Dendritic cell treated with granulocyte-macrophage colony-stimulating factor and Interleukin-4, amounts not matched to agents 40 ng/mL and 50 ng/mL, for 4 days (primary cell): ENCODE data around the gene PTTG1IP2.
"Not testable (repeated sequence)": the region's sequence is repeated elsewhere in the genome, so short reads cannot be mapped to it uniquely, and the experiment has no call there.

Source experiments
- H3K27ac Mint-ChIP-seq: one replicate; pipeline ENCODE4 v1.8.0; 2022; ENCODE audit warnings: mild to moderate bottlenecking, mixed read lengths
- H3K27me3 Mint-ChIP-seq: one replicate; pipeline ENCODE4 v1.8.0; 2022; ENCODE audit warnings: mild to moderate bottlenecking, mixed read lengths
- H3K36me3 Mint-ChIP-seq: one replicate; pipeline ENCODE4 v1.8.0; 2022; ENCODE audit warnings: low read depth, mixed read lengths
- H3K4me1 Mint-ChIP-seq: one replicate; pipeline ENCODE4 v1.8.0; 2022; ENCODE audit warnings: low read depth, mixed read lengths
- H3K4me3 Mint-ChIP-seq: one replicate; pipeline ENCODE4 v1.8.0; 2022; ENCODE audit warnings: mild to moderate bottlenecking, moderate library complexity, mixed read lengths
- H3K9me3 Mint-ChIP-seq: one replicate; pipeline ENCODE4 v1.8.0; 2022; ENCODE audit warnings: mixed read lengths
- intact Hi-C: fragments of 100-400 bp; cut with micrococcal nuclease; formaldehyde crosslinking; loops from one replicate; pipeline ENCODE4 v1.15.0; 2022

PTTG1IP2 gene

GRCh38 chr7:90459888-90460287 lies 9.6 kb upstream of the PTTG1IP2 start:
- Mint-ChIP-seq H3K27me3 (peaks cover 1% of the 10 kb centered on the region), H3K4me3 (no peak overlapping the region), H3K36me3 (no peaks in the 10 kb centered on the region), H3K27ac (no peak overlapping the region), H3K4me1 (peaks cover 17% of the 10 kb centered on the region), H3K9me3 (peaks cover 5% of the 10 kb centered on the region)
- intact Hi-C loops, result no loop called here

DNA sequence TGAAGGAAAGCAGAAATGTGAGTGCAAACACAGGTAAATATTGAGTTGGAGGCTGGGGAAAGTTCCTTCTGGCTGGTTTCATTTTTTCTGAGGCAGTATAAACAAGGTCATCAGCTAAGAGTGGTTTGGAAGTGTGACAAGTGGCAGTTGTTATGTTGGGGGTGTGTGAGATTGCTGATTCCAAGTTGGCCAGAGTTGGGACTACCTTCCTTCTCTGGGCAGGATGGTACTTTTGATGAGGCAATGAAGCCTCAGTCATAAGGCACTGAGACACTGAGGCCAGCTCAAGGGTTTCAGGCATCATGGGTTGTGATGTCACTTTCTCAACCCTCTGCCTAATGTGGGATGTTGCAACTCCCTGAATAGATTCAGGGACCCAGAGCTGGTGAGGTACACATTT lies 8.2 kb upstream of the PTTG1IP2 start:
- H3K4me1 Mint-ChIP-seq, result peaks cover 12% of the 10 kb centered on the region
- intact Hi-C loops, result no loop called here
- H3K4me3 Mint-ChIP-seq, result no peak overlapping the region
- H3K27ac Mint-ChIP-seq, result no peak overlapping the region
- H3K27me3 Mint-ChIP-seq, result no peaks in the 10 kb centered on the region
- H3K36me3 Mint-ChIP-seq, result no peaks in the 10 kb centered on the region
- peaks cover 15% of the 10 kb centered on the region for H3K9me3 Mint-ChIP-seq

- H3K36me3 Mint-ChIP-seq, H3K27me3 Mint-ChIP-seq, intact Hi-C loops, H3K27ac Mint-ChIP-seq: not testable (repeated sequence)
- Mint-ChIP-seq H3K4me1 (peaks cover 12% of the 10 kb centered on the region), H3K4me3 (peak overlapping the region; percentile 14), H3K9me3 (peaks cover 15% of the 10 kb centered on the region)
Observed at GRCh38 chr7:90463151-90463628, 6.2 kb upstream of the PTTG1IP2 start.

- Mint-ChIP-seq H3K27ac (no peak overlapping the region), H3K27me3 (no peaks in the 10 kb centered on the region)
Observed at GRCh38 chr7:90465816-90466215, 3.6 kb upstream of the PTTG1IP2 start.

GRCh38 chr7:90472805-90473540 lies 3.5 kb downstream of the PTTG1IP2 start:
- intact Hi-C loops, result no loop called here
- Mint-ChIP-seq H3K4me1 (no peaks in the 10 kb centered on the region), H3K4me3 (no peak overlapping the region), H3K27me3 (no peaks in the 10 kb centered on the region), H3K9me3 (no peaks in the 10 kb centered on the region), H3K36me3 (no peaks in the 10 kb centered on the region), H3K27ac (no peak overlapping the region)

More at GRCh38 chr7:90465816-90466215, 3.6 kb upstream of the PTTG1IP2 start:
- no peak overlapping the region for H3K4me3 Mint-ChIP-seq
- no peaks in the 10 kb centered on the region for H3K36me3 Mint-ChIP-seq
- peaks cover 15% of the 10 kb centered on the region for H3K9me3 Mint-ChIP-seq
- peaks cover 12% of the 10 kb centered on the region for H3K4me1 Mint-ChIP-seq
- intact Hi-C loops, result no loop called here

DNA sequence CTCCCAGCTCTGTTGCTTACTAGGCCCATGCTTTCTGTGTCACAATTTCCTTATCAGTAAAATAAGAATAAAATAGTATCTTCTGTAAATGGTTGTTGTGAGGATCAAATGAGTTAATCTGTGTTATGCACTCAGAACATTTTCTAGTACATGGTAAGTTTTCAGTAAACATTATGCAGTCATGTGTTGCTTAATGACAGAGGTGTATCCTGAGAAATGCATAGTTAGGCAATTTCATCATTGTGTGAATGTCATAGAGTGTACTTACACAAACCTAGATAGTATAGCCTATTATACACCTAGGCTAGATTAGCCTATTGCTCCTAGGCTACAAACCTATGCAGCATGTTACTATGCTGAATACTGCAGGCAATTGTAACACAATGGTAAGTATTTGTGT lies 4.4 kb downstream of the PTTG1IP2 start:
- Mint-ChIP-seq H3K27ac (no peak overlapping the region), H3K36me3 (no peaks in the 10 kb centered on the region), H3K4me1 (no peaks in the 10 kb centered on the region), H3K4me3 (no peak overlapping the region), H3K9me3 (no peaks in the 10 kb centered on the region), H3K27me3 (no peaks in the 10 kb centered on the region)
- intact Hi-C loops, result no loop called here

DNA sequence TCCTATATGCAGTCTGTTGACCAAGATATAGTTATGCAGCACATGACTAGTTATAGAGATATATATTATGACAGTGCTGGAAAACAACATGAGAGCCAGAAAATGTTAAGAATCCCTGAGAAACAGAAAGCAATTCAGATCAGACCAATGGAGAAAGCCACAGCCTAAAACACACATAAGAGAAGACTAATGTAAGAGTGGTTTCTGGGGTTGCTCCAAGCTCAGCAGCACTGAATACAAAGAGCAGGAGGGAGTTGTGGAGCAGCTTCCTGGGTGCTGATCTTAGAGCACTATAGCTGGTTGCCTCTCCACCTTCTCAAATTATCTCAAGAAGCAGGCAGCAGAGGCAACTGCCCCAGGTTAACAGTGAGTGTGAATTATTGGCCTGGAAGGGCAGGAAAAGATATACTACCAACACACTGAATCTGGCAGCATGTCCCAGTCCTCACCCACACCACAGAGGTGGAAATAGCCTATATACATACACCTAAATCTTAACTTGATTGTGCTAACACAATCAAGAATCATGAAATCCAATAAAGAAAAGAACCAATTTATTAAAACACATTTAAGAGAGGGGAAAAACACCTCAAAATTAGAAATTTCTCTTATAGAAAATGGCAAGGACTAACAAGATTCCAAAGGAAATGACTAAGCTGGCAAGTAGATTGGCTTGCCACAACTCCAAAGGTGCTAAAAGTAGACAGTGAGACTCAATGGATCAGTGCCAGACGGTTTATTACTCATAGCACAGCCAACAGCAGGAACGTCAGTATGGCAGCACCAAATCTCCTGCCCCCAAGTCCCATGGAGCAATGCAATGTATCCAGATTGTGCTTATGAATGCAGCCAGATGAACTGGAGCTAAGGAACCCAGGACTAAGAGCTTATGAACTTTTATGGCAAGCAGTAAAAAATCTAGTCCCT lies 5.1 kb downstream of the PTTG1IP2 start:
- Mint-ChIP-seq H3K27me3 (no peaks in the 10 kb centered on the region), H3K4me3 (no peak overlapping the region), H3K4me1 (no peaks in the 10 kb centered on the region), H3K27ac (no peak overlapping the region), H3K9me3 (no peaks in the 10 kb centered on the region), H3K36me3 (no peaks in the 10 kb centered on the region)
- intact Hi-C loops, result no loop called here

DNA sequence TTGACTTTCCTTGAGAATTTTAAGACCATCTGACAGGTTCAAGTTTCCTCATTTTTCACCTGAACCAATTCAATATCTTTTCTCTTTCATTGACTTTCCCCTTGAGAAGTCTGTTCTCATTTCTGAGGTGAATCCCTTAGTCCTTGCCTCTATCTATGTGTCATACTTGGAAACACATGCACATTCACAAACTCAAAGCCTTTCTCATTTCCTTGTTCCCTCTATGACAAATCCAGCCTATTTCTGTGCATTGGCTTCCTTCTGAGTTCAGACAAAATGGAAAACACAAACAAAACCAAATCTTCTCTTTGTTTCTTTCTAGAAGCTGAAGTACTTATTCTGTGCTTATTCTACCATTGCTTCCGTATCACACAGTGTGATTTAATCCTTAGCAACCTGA lies 13.8 kb downstream of the PTTG1IP2 start:
- no peak overlapping the region for H3K27ac Mint-ChIP-seq
- intact Hi-C loops, result no loop called here
- H3K9me3 Mint-ChIP-seq, result no peaks in the 10 kb centered on the region
- H3K4me1 Mint-ChIP-seq, result no peaks in the 10 kb centered on the region
- no peaks in the 10 kb centered on the region for H3K36me3 Mint-ChIP-seq
- no peak overlapping the region for H3K4me3 Mint-ChIP-seq
- H3K27me3 Mint-ChIP-seq, result peaks cover 2% of the 10 kb centered on the region

- H3K27ac Mint-ChIP-seq, result no peak overlapping the region
- H3K9me3 Mint-ChIP-seq, result no peaks in the 10 kb centered on the region
- no peaks in the 10 kb centered on the region for H3K36me3 Mint-ChIP-seq
- intact Hi-C loops, result no loop called here
- H3K27me3 Mint-ChIP-seq, result peaks cover 2% of the 10 kb centered on the region
- no peaks in the 10 kb centered on the region for H3K4me1 Mint-ChIP-seq
- H3K4me3 Mint-ChIP-seq, result no peak overlapping the region
Observed at GRCh38 chr7:90484706-90485105, 15.3 kb downstream of the PTTG1IP2 start.

GRCh38 chr7:90485734-90486316 lies 16.4 kb downstream of the PTTG1IP2 start:
- Mint-ChIP-seq H3K4me1 (no peaks in the 10 kb centered on the region), H3K27ac (no peak overlapping the region), H3K9me3 (no peaks in the 10 kb centered on the region), H3K36me3 (no peaks in the 10 kb centered on the region), H3K27me3 (no peaks in the 10 kb centered on the region), H3K4me3 (no peak overlapping the region)
- intact Hi-C loops, result no loop called here

DNA sequence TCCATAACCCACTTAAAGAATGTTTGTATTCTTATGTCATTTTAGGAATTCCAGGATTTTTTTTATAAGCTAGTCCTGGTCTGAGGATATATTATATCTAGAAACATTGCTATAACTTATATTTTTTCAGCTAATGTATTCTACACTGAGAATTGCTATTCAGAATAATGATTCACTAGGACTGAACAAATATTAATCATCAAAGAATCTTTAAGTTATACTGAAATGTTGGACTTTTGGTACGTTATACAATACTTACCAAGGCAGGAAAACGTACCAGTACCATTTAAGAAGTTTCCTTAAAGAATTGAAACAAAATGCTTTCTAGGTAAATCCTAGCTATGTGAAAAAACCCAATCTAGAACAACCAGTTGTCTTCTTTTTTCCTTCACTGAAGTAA lies 18.4 kb downstream of the PTTG1IP2 start:
- H3K27me3 Mint-ChIP-seq, result no peaks in the 10 kb centered on the region
- H3K36me3 Mint-ChIP-seq, result no peaks in the 10 kb centered on the region
- no peak overlapping the region for H3K27ac Mint-ChIP-seq
- intact Hi-C loops, result no loop called here
- H3K4me3 Mint-ChIP-seq, result no peak overlapping the region
- H3K4me1 Mint-ChIP-seq, result no peaks in the 10 kb centered on the region
- H3K9me3 Mint-ChIP-seq, result no peaks in the 10 kb centered on the region

- intact Hi-C loops, result no loop called here
- Mint-ChIP-seq H3K27ac (no peak overlapping the region), H3K4me1 (no peaks in the 10 kb centered on the region), H3K36me3 (no peaks in the 10 kb centered on the region), H3K27me3 (no peaks in the 10 kb centered on the region), H3K9me3 (no peaks in the 10 kb centered on the region), H3K4me3 (no peak overlapping the region)
Observed at GRCh38 chr7:90488220-90488619, 18.8 kb downstream of the PTTG1IP2 start.

DNA sequence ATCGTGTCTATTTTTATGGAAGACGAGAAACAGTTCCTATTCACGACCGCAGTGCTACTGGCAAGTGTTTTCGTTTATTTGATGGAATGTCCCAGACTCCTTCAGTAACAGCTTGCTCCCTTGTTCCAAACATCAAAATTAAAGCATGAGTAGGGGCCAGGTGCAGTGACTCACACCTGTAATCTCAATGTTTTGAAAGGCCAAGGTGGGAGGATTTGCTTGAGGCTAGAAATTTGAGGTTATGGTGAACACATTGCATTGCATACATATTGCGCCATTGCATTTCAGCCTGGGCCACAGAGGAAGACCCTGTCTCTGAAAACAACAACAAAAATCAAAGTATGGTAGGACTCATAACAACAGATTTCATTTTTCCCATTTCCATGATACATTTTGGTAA lies 22.8 kb downstream of the PTTG1IP2 start:
- Mint-ChIP-seq H3K4me1 (no peaks in the 10 kb centered on the region), H3K9me3 (no peaks in the 10 kb centered on the region), H3K36me3 (no peaks in the 10 kb centered on the region), H3K4me3 (no peak overlapping the region), H3K27ac (no peak overlapping the region), H3K27me3 (no peaks in the 10 kb centered on the region)
- intact Hi-C loops, result no loop called here

GRCh38 chr7:90495241-90495640 lies 25.8 kb downstream of the PTTG1IP2 start:
- Mint-ChIP-seq H3K27ac (no peak overlapping the region), H3K9me3 (no peaks in the 10 kb centered on the region), H3K27me3 (no peaks in the 10 kb centered on the region), H3K4me3 (no peak overlapping the region), H3K36me3 (no peaks in the 10 kb centered on the region), H3K4me1 (no peaks in the 10 kb centered on the region)
- intact Hi-C loops, result no loop called here
